HepG2 (cell line): ENCODE data around the gene DLG2. TPM values are rescaled to one million over a fixed set of nuclear protein-coding genes. Genes with fewer than 3 reads are reported as not detected.

ENCODE experiments used
- ATAC-seq: fragments of 200-7000 bp; cut with Tn5 transposase; 3 replicates; pipeline ENCODE4 v1.9.1; 2020; ENCODE audit warnings: mild to moderate bottlenecking, moderate library complexity
- BruUV-seq: library from RNA; stranded (reverse); fragments of 400-500 nt; replicated peaks from 2 replicates; lab custom pipeline; 2021; lab: Mats Ljungman, UMichigan
- CTCF ChIA-PET: fragments of 300-600 bp; formaldehyde crosslinking; extraction: SDS; loops from one replicate; lab custom pipeline; 2021; ENCODE audit warnings: low total read pairs, inconsistent platforms, low intra/inter-chr PET ratio; lab: Yijun Ruan, JAX
- POLR2A ChIA-PET: fragments of 350-600 bp; sonication (Branson Sonifier 250); formaldehyde crosslinking; loops from one replicate; lab custom pipeline; 2020; ENCODE audit warnings: antibody characterized with exemption, inconsistent platforms; lab: Yijun Ruan, JAX
- DNase-seq: peaks from one replicate; pipeline ENCODE4 v3.0.0-alpha.2; 2015; ENCODE audit warnings: low spot score
- FAIRE-seq: peaks from 3 replicates; lab custom pipeline; 2011; peaks lifted over from hg19 to GRCh38; lab: Jason Lieb, UNC
- H2AFZ ChIP-seq: one replicate; pipeline ENCODE4 v1.6.1; 2011; ENCODE audit warnings: low read length, inconsistent platforms
- H3K27ac ChIP-seq: fragments of 300-600 bp; 3 replicates; pipeline ENCODE4 v1.8.0; 2011; ENCODE audit warnings: mixed run types, mild to moderate bottlenecking, mixed read lengths, low read length, inconsistent platforms; ENCODE audit not compliant: insufficient read depth; ENCODE audit errors: extremely low read length
- H3K27me3 ChIP-seq, 2 experiments: fragments of 200-600 bp in 1 of 2; 2 replicates in 1 of 2; 3 replicates in 1 of 2; pipeline versions ENCODE4 v1.6.0 to v1.8.0; 2011; ENCODE audit warnings: low read length in 2 of 2, mild to moderate bottlenecking in 2 of 2, moderate library complexity in 2 of 2, inconsistent platforms in 1 of 2; ENCODE audit not compliant: insufficient read depth in 2 of 2, control insufficient read depth in 1 of 2
- H3K36me3 ChIP-seq, 2 experiments: fragments of 200-600 bp in 1 of 2; replicated peaks in 1 of 2; 2 replicates in 1 of 2; 3 replicates in 1 of 2; pipeline versions ENCODE4 v1.5.1 to v1.8.0; 2011; ENCODE audit warnings: low read length in 2 of 2, inconsistent platforms in 1 of 2; ENCODE audit not compliant: insufficient read depth in 2 of 2, control insufficient read depth in 1 of 2
- H3K4me1 ChIP-seq: 2 replicates; pipeline ENCODE4 v1.5.1; 2012; ENCODE audit warnings: low read length, inconsistent platforms; ENCODE audit not compliant: insufficient read depth
- H3K4me2 ChIP-seq: 2 replicates; pipeline ENCODE4 v1.6.0; 2011; ENCODE audit warnings: low read depth, low read length, inconsistent platforms
- H3K4me3 ChIP-seq, 3 experiments: fragments of 200-600 bp in 1 of 3; sonication (generic), shearing (Covaris generic) in 1 of 3; replicated peaks in 1 of 3; 2 replicates each; pipeline ENCODE4 v1.5.1; 2011 to 2016; ENCODE audit warnings: low read length in 3 of 3, inconsistent platforms in 2 of 3, low read depth in 2 of 3, mild to moderate bottlenecking in 2 of 3, control low read depth in 1 of 3, mixed read lengths in 1 of 3; ENCODE audit not compliant: insufficient read depth in 1 of 3
- H3K79me2 ChIP-seq: one replicate; pipeline ENCODE4 v1.6.1; 2011; ENCODE audit warnings: low read length, inconsistent platforms; ENCODE audit not compliant: insufficient read depth
- H3K9ac ChIP-seq: 2 replicates; pipeline ENCODE4 v1.6.0; 2011; ENCODE audit warnings: mild to moderate bottlenecking, low read depth, low read length, inconsistent platforms; ENCODE audit not compliant: insufficient read depth
- H3K9me3 ChIP-seq: 2 replicates; pipeline ENCODE4 v1.5.1; 2012; ENCODE audit warnings: mild to moderate bottlenecking, low read length
- H4K20me1 ChIP-seq: 2 replicates; pipeline ENCODE4 v1.6.0; 2011; ENCODE audit warnings: inconsistent platforms, mild to moderate bottlenecking, low read length, moderate library complexity; ENCODE audit not compliant: insufficient read depth
- AFF4 ChIP-seq: sonication (generic); formaldehyde crosslinking; IDR thresholded peaks from 2 replicates; pipeline ENCODE4 v1.4.0; 2020; ENCODE audit warnings: missing genetic modification reagents
- ARNTL ChIP-seq: sonication (generic); formaldehyde crosslinking; IDR thresholded peaks from 2 replicates; pipeline ENCODE4 v1.4.0; 2020; ENCODE audit warnings: mild to moderate bottlenecking, missing genetic modification reagents
- ISX ChIP-seq: sonication (generic); formaldehyde crosslinking; conservative IDR thresholded peaks from 2 replicates; pipeline ENCODE4 v1.5.0; 2020; ENCODE audit warnings: missing genetic modification reagents
- POGZ ChIP-seq: sonication (generic); formaldehyde crosslinking; IDR thresholded peaks from 2 replicates; pipeline ENCODE4 v1.4.0; 2020; ENCODE audit warnings: mild to moderate bottlenecking, missing genetic modification reagents
- TBX3 ChIP-seq: fragments of 450-650 bp; IDR thresholded peaks from 2 replicates; pipeline ENCODE4 v1.6.1; 2017; ENCODE audit warnings: antibody characterized with exemption, mild to moderate bottlenecking, inconsistent platforms, borderline replicate concordance
- THRA ChIP-seq: sonication (generic); formaldehyde crosslinking; IDR thresholded peaks from 2 replicates; pipeline ENCODE4 v1.4.0; 2020; ENCODE audit warnings: missing genetic modification reagents, borderline replicate concordance
- TMF1 ChIP-seq: sonication (generic); formaldehyde crosslinking; IDR thresholded peaks from 2 replicates; pipeline ENCODE4 v1.8.1; 2022; ENCODE audit warnings: low read depth, missing genetic modification reagents
- ZMAT5 ChIP-seq: sonication (generic); formaldehyde crosslinking; IDR thresholded peaks from 2 replicates; pipeline ENCODE4 v1.5.0; 2020; ENCODE audit warnings: mild to moderate bottlenecking, low read depth, missing genetic modification reagents, borderline replicate concordance
- ZNF264 ChIP-seq: sonication (generic); formaldehyde crosslinking; IDR thresholded peaks from 2 replicates; pipeline ENCODE4 v1.4.0; 2020; ENCODE audit warnings: missing genetic modification reagents
- ZNF317 ChIP-seq: sonication (generic); formaldehyde crosslinking; IDR thresholded peaks from 2 replicates; pipeline ENCODE4 v1.5.0; 2020; ENCODE audit warnings: mild to moderate bottlenecking, missing genetic modification reagents
- WGBS: methylation state at CpG from one replicate; pipeline ENCODE4 v1.1.6; 2017; ENCODE audit warnings: low lambda C conversion rate; 5-methylcytosine and 5-hydroxymethylcytosine counted together
- in situ Hi-C: cut with HindIII; loops from 2 replicates; pipeline ENCODE4 v1.10.0; 2017; ENCODE audit warnings: low pct_unique_long_range_greater_than_20kb; ENCODE audit not compliant: extremely low pct_ligation_motif_present
- intact Hi-C: fragments of 100-400 bp; cut with micrococcal nuclease; formaldehyde crosslinking; loops from one replicate; pipeline ENCODE4 v1.10.0; 2022; ENCODE audit not compliant: unreplicated experiment
- polyA plus RNA-seq, 8 experiments: library from polyadenylated mRNA; depleted of rRNA in 3 of 8; stranded (reverse) in 7 of 8; unstranded in 1 of 8; fragments of >200 nt; fragmentation: Illumina TruSeq in 4 of 8; extraction: Trizol in 4 of 8; gene quantifications; 2 replicates each; pipeline versions ENCODE4 v1.2.1 to v1.2.3, GENCODE V29; 2011 to 2016; ENCODE audit warnings: low read depth in 4 of 8, missing spikeins in 1 of 8, mixed read lengths in 1 of 8; ENCODE audit not compliant: insufficient read depth in 1 of 8
- total RNA-seq, 5 experiments: library from RNA; depleted of rRNA; stranded (reverse); fragments of >200 nt; fragmentation: Illumina TruSeq; extraction: Trizol; gene quantifications; 2 replicates each; pipeline ENCODE4 v1.2.3, GENCODE V29; 2016; ENCODE audit warnings: low read depth in 1 of 5

DLG2 gene
- total and polyA plus RNA-seq, 2 of the 13 experiments (the other 11 are each of a cell fraction or from before 2014, with no cell fraction given), result 0.46 to 1.0 TPM

DNA sequence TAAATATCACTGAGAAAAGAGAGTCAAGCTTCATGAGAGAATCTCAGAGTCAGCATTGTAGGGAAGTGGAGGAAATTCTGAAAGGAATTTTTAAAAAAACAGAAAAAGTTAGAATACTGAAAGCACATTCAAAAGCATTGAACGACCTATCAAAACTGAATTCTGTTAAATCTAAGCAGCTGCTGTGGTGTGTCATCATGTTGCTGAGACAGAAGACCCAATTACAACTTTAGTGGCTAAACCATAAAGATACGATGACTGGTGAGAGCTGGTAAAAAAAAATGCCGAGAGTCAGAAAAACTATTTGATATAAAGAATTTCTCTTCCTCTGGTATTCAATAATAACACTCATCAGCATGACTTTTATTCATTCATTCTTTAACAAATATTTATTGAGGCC, 220.8 kb downstream of the DLG2 start:
- no TSS peak for BruUV-seq
- no peaks in the 10 kb centered on the region for H3K36me3 ChIP-seq
- DNase-seq, result no peak
- no peaks in the 10 kb centered on the region for H4K20me1 ChIP-seq
- POLR2A ChIA-PET, result no interaction called here
- H3K4me1 ChIP-seq, result no peaks in the 10 kb centered on the region
- no peak overlapping the region for H3K9ac ChIP-seq
- H3K27ac ChIP-seq, result no peak overlapping the region
- TF ChIP-seq ZNF264 (no peak), THRA (no peak), ISX (CRISPR knock-in tag) (no peak), ZMAT5 (CRISPR knock-in tag) (no peak), ZNF317 (CRISPR knock-in tag) (no peak), POGZ (CRISPR knock-in tag) (no peak), TMF1 (CRISPR knock-in tag) (no peak), ARNTL (CRISPR knock-in tag) (no peak), AFF4 (CRISPR knock-in tag) (no peak), TBX3 (no peak)
- ATAC-seq, result no peak
- H3K4me3 ChIP-seq, result no peak overlapping the region
- H3K79me2 ChIP-seq, result no peaks in the 10 kb centered on the region
- in situ Hi-C loops, result no loop called here
- no peak overlapping the region for H3K4me2 ChIP-seq
- no peak for FAIRE-seq
- CTCF ChIA-PET, result no interaction called here
- intact Hi-C loops, result no loop called here
- no peaks in the 10 kb centered on the region for H3K27me3 ChIP-seq
- no peaks in the 10 kb centered on the region for H3K9me3 ChIP-seq
- no peak overlapping the region for H2AFZ ChIP-seq
- WGBS, result under 1% methylated on average over 3 of the region's 3 CpGs
